K562 (cell line): ENCODE data around the gene ARPC1A. TPM values are rescaled to one million over a fixed set of nuclear protein-coding genes. Genes with fewer than 3 reads are reported as not detected.

Experiments
- ARID3B ChIP-seq: fragments of 250-450 bp; sonication (Bioruptor Pico); IDR thresholded peaks from 2 replicates; pipeline ENCODE4 v1.4.0; 2020; ENCODE audit warnings: borderline replicate concordance
- BRCA1 ChIP-seq, 2 experiments: fragments of 450-650 bp in 1 of 2; sonication (generic) in 1 of 2; formaldehyde crosslinking in 1 of 2; IDR thresholded peaks; 2 replicates each; pipeline versions ENCODE4 v1.5.0 to v1.6.1; 2017 to 2020; ENCODE audit warnings: mild to moderate bottlenecking in 1 of 2, missing genetic modification reagents in 1 of 2
- CBX8 ChIP-seq: fragments of 200-600 bp; sonication (generic); IDR thresholded peaks from 2 replicates; pipeline ENCODE4 v1.6.1; 2012; ENCODE audit warnings: borderline replicate concordance, mixed run types, low read depth, mild to moderate bottlenecking, moderate library complexity, mixed read lengths, low read length, control low read depth, inconsistent platforms; ENCODE audit not compliant: poor library complexity, severe bottlenecking; ENCODE audit errors: extremely low read depth
- CCAR2 ChIP-seq: fragments of 200-400 bp; formaldehyde crosslinking; IDR thresholded peaks from 2 replicates; pipeline ENCODE4 v1.6.1; 2017; ENCODE audit warnings: mild to moderate bottlenecking, low read depth, low read length
- CCNT2 ChIP-seq: IDR thresholded peaks from 2 replicates; pipeline ENCODE4 v1.6.1; 2011; ENCODE audit warnings: borderline replicate concordance, low read depth, mild to moderate bottlenecking, moderate library complexity, mixed read lengths, low read length; ENCODE audit not compliant: insufficient read length; ENCODE audit errors: extremely low read depth
- CSDE1 ChIP-seq, 2 experiments: fragments of 450-650 bp; IDR thresholded peaks; 2 replicates each; pipeline ENCODE4 v1.6.1; 2016; ENCODE audit warnings: mild to moderate bottlenecking in 1 of 2
- DMBX1 ChIP-seq: fragments of 250-450 bp; sonication (Bioruptor Pico); IDR thresholded peaks from 2 replicates; pipeline ENCODE4 v1.8.0; 2022; ENCODE audit warnings: inconsistent platforms, mild to moderate bottlenecking, moderate library complexity, borderline replicate concordance
- ETV1 ChIP-seq: fragments of 450-650 bp; conservative IDR thresholded peaks from 2 replicates; pipeline ENCODE4 v1.6.1; 2016; ENCODE audit warnings: missing genetic modification characterization, control low read depth, low read depth, missing compliant biosample characterization
- GABPA ChIP-seq: fragments of 200-800 bp; sonication (Bioruptor generic); conservative IDR thresholded peaks from 2 replicates; pipeline ENCODE4 v1.6.1; 2016; ENCODE audit warnings: low read depth, missing genetic modification characterization, missing compliant biosample characterization
- HDAC6 ChIP-seq: IDR thresholded peaks from 2 replicates; pipeline ENCODE4 v1.6.1; 2012; ENCODE audit warnings: low read depth, mild to moderate bottlenecking, control low read depth, inconsistent platforms, low read length, moderate library complexity
- ILF3 ChIP-seq: fragments of 450-650 bp; IDR thresholded peaks from 2 replicates; pipeline ENCODE4 v1.6.1; 2018; ENCODE audit warnings: antibody characterized with exemption, mild to moderate bottlenecking, moderate library complexity, borderline replicate concordance
- MAFF ChIP-seq: IDR thresholded peaks from 2 replicates; pipeline ENCODE4 v1.6.1; 2012; ENCODE audit warnings: low read length, improper control_type of control experiment
- MCM5 ChIP-seq: fragments of 450-650 bp; IDR thresholded peaks from 2 replicates; pipeline ENCODE4 v1.6.1; 2016; ENCODE audit warnings: low read depth
- NELFE ChIP-seq: IDR thresholded peaks from 2 replicates; pipeline ENCODE4 v1.6.1; 2011; ENCODE audit warnings: mild to moderate bottlenecking; ENCODE audit not compliant: insufficient read depth, insufficient read length
- NFATC3 ChIP-seq: fragments of 450-650 bp; IDR thresholded peaks from 2 replicates; pipeline ENCODE4 v1.6.1; 2017; ENCODE audit warnings: mild to moderate bottlenecking
- PHF8 ChIP-seq: fragments of 200-600 bp; sonication (generic); IDR thresholded peaks from 2 replicates; pipeline ENCODE4 v1.6.1; 2012; ENCODE audit warnings: mixed run types, mild to moderate bottlenecking, inconsistent platforms, low read length, moderate library complexity, borderline replicate concordance
- POU5F1 ChIP-seq: fragments of 150-350 bp; IDR thresholded peaks from 2 replicates; pipeline ENCODE4 v1.6.1; 2014; ENCODE audit warnings: borderline replicate concordance, low read length, low read depth, mild to moderate bottlenecking; ENCODE audit not compliant: partially characterized antibody
- RB1 ChIP-seq: fragments of 450-650 bp; IDR thresholded peaks from 2 replicates; pipeline ENCODE4 v1.6.1; 2017; ENCODE audit warnings: low read depth, mild to moderate bottlenecking
- RCOR1 ChIP-seq, 2 experiments: IDR thresholded peaks; 2 replicates each; pipeline ENCODE4 v1.6.1; 2012; ENCODE audit warnings: low read depth in 2 of 2, low read length in 2 of 2, borderline replicate concordance in 1 of 2, improper control_type of control experiment in 1 of 2
- SAFB ChIP-seq: fragments of 200-400 bp; formaldehyde crosslinking; IDR thresholded peaks from 2 replicates; pipeline ENCODE4 v1.6.1; 2017; ENCODE audit warnings: low read depth, low read length, borderline replicate concordance
- SAFB2 ChIP-seq: fragments of 200-400 bp; formaldehyde crosslinking; IDR thresholded peaks from 2 replicates; pipeline ENCODE4 v1.6.1; 2018; ENCODE audit warnings: borderline replicate concordance, low read length, low read depth, moderate library complexity; ENCODE audit not compliant: severe bottlenecking
- SMC3 ChIP-seq: conservative IDR thresholded peaks from 2 replicates; pipeline ENCODE4 v1.6.1; 2011; ENCODE audit warnings: low read depth, low read length, improper control_type of control experiment; ENCODE audit not compliant: insufficient read depth
- SREBF2 ChIP-seq: sonication (generic); formaldehyde crosslinking; IDR thresholded peaks from 2 replicates; pipeline ENCODE4 v1.4.0; 2020; ENCODE audit warnings: mild to moderate bottlenecking, missing genetic modification reagents
- TSC22D4 ChIP-seq: fragments of 450-650 bp; IDR thresholded peaks from 2 replicates; pipeline ENCODE4 v1.6.1; 2016; ENCODE audit warnings: missing genetic modification characterization, missing biosample characterization, control low read depth
- U2AF2 ChIP-seq: fragments of 200-400 bp; formaldehyde crosslinking; optimal IDR thresholded peaks from 2 replicates; pipeline ENCODE3; 2017; ENCODE audit warnings: low read depth, mild to moderate bottlenecking, low read length
- ZFX ChIP-seq: sonication (generic); formaldehyde crosslinking; IDR thresholded peaks from 2 replicates; pipeline ENCODE4 v1.8.0; 2022; ENCODE audit warnings: mild to moderate bottlenecking, missing genetic modification reagents, moderate library complexity
- ZNF263 ChIP-seq: sonication (generic); formaldehyde crosslinking; IDR thresholded peaks from 2 replicates; pipeline ENCODE4 v1.8.0; 2022; ENCODE audit warnings: mild to moderate bottlenecking, missing genetic modification reagents, borderline replicate concordance
- polyA plus RNA-seq, 8 experiments: library from polyadenylated mRNA; depleted of rRNA in 4 of 8; stranded (reverse) in 5 of 8; unstranded in 3 of 8; fragments of >200 nt; fragmentation: Nextera tagmentation in 2 of 8; fragmentation: Illumina TruSeq in 1 of 8; extraction: Ambion mirVana in 2 of 8; extraction: Trizol in 1 of 8; gene quantifications; 2 replicates each; pipeline versions ENCODE4 v1.2.1 to v1.2.3, GENCODE V29; 2011 to 2014; ENCODE audit warnings: inconsistent platforms in 1 of 8, missing spikeins in 1 of 8
- total RNA-seq, 7 experiments: library from RNA; depleted of rRNA in 6 of 7; stranded (reverse); fragments of >200 nt in 6 of 7; fragmentation: Illumina TruSeq in 2 of 7; extraction: Trizol in 2 of 7; gene quantifications; 2 replicates each; pipeline versions ENCODE4 v1.2.1 to v1.2.3, GENCODE V29; 2011 to 2021; ENCODE audit warnings: low replicate concordance in 1 of 7

Gene ARPC1A
- total and polyA plus RNA-seq, 9 of the 15 experiments (the other 6 are each of a cell fraction or from before 2014, with no cell fraction given): 39.5 to 151 (median 86.1) TPM

- TF ChIP-seq CBX8 (no peak), DMBX1 (CRISPR knock-in tag) (no peak), PHF8 (peak; percentile 87; the same call in 1 of the 2 replicates), MAFF (no peak), SMC3 (peak; percentile 23; the same call in 1 of the 2 replicates), CSDE1 (IDR thresholded peaks at IDR 0.05) (0 out of 4 replicates have a peak, but pooled peaks of 1 of the 2 experiments have one; percentile 45), BRCA1 (IDR thresholded peaks at IDR 0.05) (no peak), BRCA1 (CRISPR knock-in tag; IDR thresholded peaks at IDR 0.05) (no peak), ILF3 (no peak), ZNF263 (CRISPR knock-in tag) (no peak; the same call in 1 of the 2 replicates), ZFX (peak; percentile 89), ARID3B (peak; percentile 54; the same call in 1 of the 2 replicates), NELFE (no peak), RCOR1 (IDR thresholded peaks at IDR 0.05; ENCODE audit: borderline replicate concordance in 1 of 2, low read depth in 2 of 2, low read length in 2 of 2) (no peak), SAFB2 (no peak), GABPA (tag) (peak; percentile 100), SAFB (no peak), SREBF2 (no peak), U2AF2 (no peak), MCM5 (no peak), RB1 (peak; percentile 99), POU5F1 (no peak), ETV1 (tag) (peak; percentile 96), CCAR2 (no peak), CCNT2 (peak; percentile 81), NFATC3 (no peak), TSC22D4 (tag) (no peak), HDAC6 (no peak)
Observed at GRCh38 chr7:99408379-99409191, 82.9 kb downstream of the ARPC1A start, which contains the start of the genes BUD31 and PDAP1 (continued).
